ENCODE results near the gene WRAP73. TPM values are rescaled to one million over a fixed set of nuclear protein-coding genes. Genes with fewer than 3 reads are reported as not detected.
A peak's percentile ranks its signal among the peaks of the same experiment; 100 is the strongest.

WRAP73 gene
- total and polyA plus RNA-seq, 9 of the 15 experiments (the other 6 are each of a cell fraction or from before 2014, with no cell fraction given), result 4.3 to 51.8 (median 30.1) TPM

DNA sequence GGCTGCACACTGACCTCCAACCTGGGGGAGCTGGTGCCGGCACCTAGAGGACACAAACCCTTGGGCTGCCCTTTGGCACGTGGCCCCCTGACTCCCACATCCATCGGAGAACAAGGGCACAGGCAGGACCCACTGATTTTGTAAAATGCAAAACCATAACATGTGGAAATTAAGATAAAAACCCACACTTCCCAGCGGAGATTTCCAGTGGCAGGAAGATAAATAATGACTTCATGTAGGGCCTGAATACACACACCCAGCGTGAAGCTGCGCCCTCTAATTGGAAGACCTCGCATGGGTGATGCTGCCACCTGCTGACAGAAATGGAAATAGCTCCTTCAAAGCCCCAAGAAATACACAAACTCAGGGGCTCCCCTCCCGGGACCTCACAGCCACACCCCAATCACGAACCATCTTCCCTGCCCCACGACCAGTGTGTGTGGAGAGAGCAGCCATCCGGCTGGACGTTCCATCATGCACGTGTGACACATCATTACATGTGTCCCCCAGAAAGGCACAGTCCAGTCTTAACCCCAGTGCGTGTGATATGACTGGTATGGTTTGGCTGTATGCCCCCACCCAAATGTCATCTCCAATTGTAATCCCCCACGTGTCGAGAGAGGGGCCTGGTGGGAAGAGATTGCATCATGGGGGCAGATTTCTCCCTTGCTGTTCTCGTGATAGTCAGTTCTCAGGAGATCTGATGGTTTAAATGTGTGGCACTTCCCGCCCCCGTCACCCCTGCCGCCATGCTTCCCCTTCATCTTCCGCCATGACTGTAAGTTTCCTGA is 30.8 kb downstream of the WRAP73 start (continued):
- TF ChIP-seq, protein P1, sequence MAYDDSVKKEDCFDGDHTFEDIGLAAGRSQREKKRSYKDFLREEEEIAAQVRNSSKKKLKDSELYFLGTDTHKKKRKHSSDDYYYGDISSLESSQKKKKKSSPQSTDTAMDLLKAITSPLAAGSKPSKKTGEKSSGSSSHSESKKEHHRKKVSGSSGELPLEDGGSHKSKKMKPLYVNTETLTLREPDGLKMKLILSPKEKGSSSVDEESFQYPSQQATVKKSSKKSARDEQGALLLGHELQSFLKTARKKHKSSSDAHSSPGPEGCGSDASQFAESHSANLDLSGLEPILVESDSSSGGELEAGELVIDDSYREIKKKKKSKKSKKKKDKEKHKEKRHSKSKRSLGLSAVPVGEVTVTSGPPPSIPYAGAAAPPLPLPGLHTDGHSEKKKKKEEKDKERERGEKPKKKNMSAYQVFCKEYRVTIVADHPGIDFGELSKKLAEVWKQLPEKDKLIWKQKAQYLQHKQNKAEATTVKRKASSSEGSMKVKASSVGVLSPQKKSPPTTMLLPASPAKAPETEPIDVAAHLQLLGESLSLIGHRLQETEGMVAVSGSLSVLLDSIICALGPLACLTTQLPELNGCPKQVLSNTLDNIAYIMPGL (CRISPR knock-in tag; IDR thresholded peaks at IDR 0.05), result no peak
- TF ChIP-seq TEAD4 (IDR thresholded peaks at IDR 0.05; ENCODE audit: low read length) (peak; percentile 71), TEAD4 (CRISPR knock-in tag; IDR thresholded peaks at IDR 0.05; ENCODE audit: borderline replicate concordance) (no peak), ZNF778 (CRISPR knock-in tag; IDR thresholded peaks at IDR 0.05) (no peak), ETV5 (CRISPR knock-in tag; IDR thresholded peaks at IDR 0.05; ENCODE audit: low read depth) (0 out of 2 replicates have a peak, but pooled peaks have one; percentile 27), MED1 (CRISPR knock-in tag; IDR thresholded peaks at IDR 0.05; ENCODE audit: borderline replicate concordance) (no peak), TCF3 (CRISPR knock-in tag; IDR thresholded peaks at IDR 0.05) (peak; percentile 84), KLF10 (CRISPR knock-in tag; IDR thresholded peaks at IDR 0.05) (no peak), HOXB6 (CRISPR knock-in tag; IDR thresholded peaks at IDR 0.05; ENCODE audit: borderline replicate concordance) (no peak), TGIF2 (CRISPR knock-in tag; IDR thresholded peaks at IDR 0.05) (no peak), XRCC5 (IDR thresholded peaks at IDR 0.05; ENCODE audit: low read depth, low read length) (no peak; the same call in 1 of the 2 replicates), ZNF445 (CRISPR knock-in tag; IDR thresholded peaks at IDR 0.05; ENCODE audit: low read depth) (no peak), HEY1 (CRISPR knock-in tag; IDR thresholded peaks at IDR 0.05; ENCODE audit: borderline replicate concordance) (no peak), SAFB2 (IDR thresholded peaks at IDR 0.05; ENCODE audit: borderline replicate concordance, low read depth, low read length, severe bottlenecking) (no peak), RB1 (IDR thresholded peaks at IDR 0.05; ENCODE audit: low read depth) (peak; percentile 10; the same call in 1 of the 2 replicates), POLR2B (IDR thresholded peaks at IDR 0.05; ENCODE audit: low read depth, partially characterized antibody) (no peak), SP2 (IDR thresholded peaks at IDR 0.05; ENCODE audit: extremely low read depth, low read depth, low read length, poor library complexity, severe bottlenecking) (no peak), CBX3 (IDR thresholded peaks at IDR 0.05; ENCODE audit: borderline replicate concordance in 1 of 2, low read length in 2 of 2) (0 out of 3 replicates have a peak, but pooled peaks of 1 of the 2 experiments have one; percentile 33)
- TF ChIP-seq, protein P2, sequence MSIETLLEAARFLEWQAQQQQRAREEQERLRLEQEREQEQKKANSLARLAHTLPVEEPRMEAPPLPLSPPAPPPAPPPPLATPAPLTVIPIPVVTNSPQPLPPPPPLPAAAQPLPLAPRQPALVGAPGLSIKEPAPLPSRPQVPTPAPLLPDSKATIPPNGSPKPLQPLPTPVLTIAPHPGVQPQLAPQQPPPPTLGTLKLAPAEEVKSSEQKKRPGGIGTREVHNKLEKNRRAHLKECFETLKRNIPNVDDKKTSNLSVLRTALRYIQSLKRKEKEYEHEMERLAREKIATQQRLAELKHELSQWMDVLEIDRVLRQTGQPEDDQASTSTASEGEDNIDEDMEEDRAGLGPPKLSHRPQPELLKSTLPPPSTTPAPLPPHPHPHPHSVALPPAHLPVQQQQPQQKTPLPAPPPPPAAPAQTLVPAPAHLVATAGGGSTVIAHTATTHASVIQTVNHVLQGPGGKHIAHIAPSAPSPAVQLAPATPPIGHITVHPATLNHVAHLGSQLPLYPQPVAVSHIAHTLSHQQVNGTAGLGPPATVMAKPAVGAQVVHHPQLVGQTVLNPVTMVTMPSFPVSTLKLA (conservative IDR thresholded peaks at IDR 0.05), result peak; percentile 17 to 58; a peak in 1 of 4 replicates
- TF ChIP-seq, protein P3, sequence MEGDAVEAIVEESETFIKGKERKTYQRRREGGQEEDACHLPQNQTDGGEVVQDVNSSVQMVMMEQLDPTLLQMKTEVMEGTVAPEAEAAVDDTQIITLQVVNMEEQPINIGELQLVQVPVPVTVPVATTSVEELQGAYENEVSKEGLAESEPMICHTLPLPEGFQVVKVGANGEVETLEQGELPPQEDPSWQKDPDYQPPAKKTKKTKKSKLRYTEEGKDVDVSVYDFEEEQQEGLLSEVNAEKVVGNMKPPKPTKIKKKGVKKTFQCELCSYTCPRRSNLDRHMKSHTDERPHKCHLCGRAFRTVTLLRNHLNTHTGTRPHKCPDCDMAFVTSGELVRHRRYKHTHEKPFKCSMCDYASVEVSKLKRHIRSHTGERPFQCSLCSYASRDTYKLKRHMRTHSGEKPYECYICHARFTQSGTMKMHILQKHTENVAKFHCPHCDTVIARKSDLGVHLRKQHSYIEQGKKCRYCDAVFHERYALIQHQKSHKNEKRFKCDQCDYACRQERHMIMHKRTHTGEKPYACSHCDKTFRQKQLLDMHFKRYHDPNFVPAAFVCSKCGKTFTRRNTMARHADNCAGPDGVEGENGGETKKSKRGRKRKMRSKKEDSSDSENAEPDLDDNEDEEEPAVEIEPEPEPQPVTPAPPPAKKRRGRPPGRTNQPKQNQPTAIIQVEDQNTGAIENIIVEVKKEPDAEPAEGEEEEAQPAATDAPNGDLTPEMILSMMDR (IDR thresholded peaks at IDR 0.05 in 2 of 3, conservative IDR thresholded peaks at IDR 0.05 in 1 of 3; ENCODE audit: insufficient read depth in 2 of 3, low read depth in 1 of 3, low read length in 3 of 3), result peak; percentile 93 to 98 (median 98)
- TF ChIP-seq, protein P4, sequence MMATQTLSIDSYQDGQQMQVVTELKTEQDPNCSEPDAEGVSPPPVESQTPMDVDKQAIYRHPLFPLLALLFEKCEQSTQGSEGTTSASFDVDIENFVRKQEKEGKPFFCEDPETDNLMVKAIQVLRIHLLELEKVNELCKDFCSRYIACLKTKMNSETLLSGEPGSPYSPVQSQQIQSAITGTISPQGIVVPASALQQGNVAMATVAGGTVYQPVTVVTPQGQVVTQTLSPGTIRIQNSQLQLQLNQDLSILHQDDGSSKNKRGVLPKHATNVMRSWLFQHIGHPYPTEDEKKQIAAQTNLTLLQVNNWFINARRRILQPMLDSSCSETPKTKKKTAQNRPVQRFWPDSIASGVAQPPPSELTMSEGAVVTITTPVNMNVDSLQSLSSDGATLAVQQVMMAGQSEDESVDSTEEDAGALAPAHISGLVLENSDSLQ (IDR thresholded peaks at IDR 0.05), result peak; percentile 49
